ENCODE results near the gene NXNL1. TPM values are rescaled to one million over a fixed set of nuclear protein-coding genes. Genes with fewer than 3 reads are reported as not detected.
A peak's percentile ranks its signal among the peaks of the same experiment; 100 is the strongest.

The NXNL1 gene
- total and polyA plus RNA-seq, 2 of the 8 experiments (the other 6 are each of a cell fraction or from before 2014, with no cell fraction given) = not detected

GRCh38 chr19:17469481-17470067, 8.8 kb upstream of the NXNL1 start (continued):
- TF ChIP-seq NRF1 (IDR thresholded peaks at IDR 0.05; ENCODE audit: low read depth, low read length) (no peak), SIX5 (IDR thresholded peaks at IDR 0.05; ENCODE audit: low read depth, low read length) (no peak), SIRT6 (IDR thresholded peaks at IDR 0.05; ENCODE audit: low read length) (no peak), BCL11A (IDR thresholded peaks at IDR 0.05; ENCODE audit: low read depth in 2 of 2, low read length in 2 of 2) (no peak), ATF2 (IDR thresholded peaks at IDR 0.05; ENCODE audit: low read length) (no peak), SP1 (IDR thresholded peaks at IDR 0.05; ENCODE audit: low read depth, low read length) (peak; percentile 7; the same call in 1 of the 2 replicates), SP2 (IDR thresholded peaks at IDR 0.05; ENCODE audit: low read length) (peak; percentile 91), RAD21 (IDR thresholded peaks at IDR 0.05 in 1 of 2, conservative IDR thresholded peaks at IDR 0.05 in 1 of 2; ENCODE audit: low read depth in 2 of 2, low read length in 2 of 2) (no peak), MAFK (IDR thresholded peaks at IDR 0.05; ENCODE audit: low read depth, low read length) (no peak), CEBPB (IDR thresholded peaks at IDR 0.05; ENCODE audit: low read depth, low read length) (no peak), BACH1 (IDR thresholded peaks at IDR 0.05; ENCODE audit: low read length) (no peak)

All from H1 (cell line).